ENCODE data around the gene ADAMTSL1. TPM values are rescaled to one million over a fixed set of nuclear protein-coding genes. Genes with fewer than 3 reads are reported as not detected.
A peak's percentile ranks its signal among the peaks of the same experiment; 100 is the strongest.

The ADAMTSL1 gene
- total RNA-seq, 6 experiments from 2014 or later, result 37.3 to 98.1 (median 90.8) TPM

DNA sequence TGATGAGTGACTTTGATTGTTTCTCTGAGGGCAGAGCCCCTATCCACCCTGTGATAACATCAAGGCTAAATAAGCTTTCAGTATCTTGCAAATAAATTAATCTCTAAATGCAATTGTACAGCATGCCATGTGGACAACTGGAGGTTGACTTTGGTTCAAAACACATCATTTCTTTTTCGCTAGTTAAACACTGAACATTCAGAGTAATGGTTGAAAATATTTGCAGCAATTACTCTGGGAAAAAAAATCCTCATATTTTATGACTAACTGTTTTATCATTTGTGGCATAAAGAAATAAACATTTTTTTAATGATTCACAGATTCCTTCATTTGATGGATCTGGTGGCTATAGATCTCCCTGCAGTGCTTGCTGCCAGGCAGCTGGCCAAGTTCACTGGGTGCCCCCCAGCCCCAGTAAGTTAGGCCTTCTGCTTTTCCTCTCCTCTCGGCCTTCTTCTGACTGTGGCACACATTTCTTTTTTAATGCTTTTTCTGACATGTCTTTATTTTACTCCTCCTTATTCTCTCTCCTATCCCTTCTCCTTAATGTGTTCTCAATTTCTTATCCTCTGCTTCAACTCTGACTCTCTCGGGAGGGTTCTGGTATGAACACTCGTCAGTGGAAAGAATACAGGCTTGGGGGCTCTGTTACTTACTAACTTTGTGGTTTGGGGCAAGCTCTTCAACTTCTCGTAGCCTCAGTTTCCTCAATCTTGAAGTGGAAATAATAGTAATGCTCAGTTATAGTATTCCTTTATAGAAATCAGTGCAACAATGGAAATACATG, 69.6 kb downstream of the ADAMTSL1 start:
- Mint-ChIP-seq H3K27me3 (ENCODE audit: insufficient read depth) (no peaks in the 10 kb centered on the region; the same call in none of the 2 replicates), H3K36me3 (ENCODE audit: low read depth) (peaks cover 58% of the 10 kb centered on the region), H3K27ac (peak overlapping the region; percentile 82), H3K4me1 (ENCODE audit: low read depth) (peaks cover 71% of the 10 kb centered on the region), H3K4me3 (peak overlapping the region; percentile 51), H3K9me3 (peaks cover 5% of the 10 kb centered on the region)
- TF ChIP-seq, protein P1, sequence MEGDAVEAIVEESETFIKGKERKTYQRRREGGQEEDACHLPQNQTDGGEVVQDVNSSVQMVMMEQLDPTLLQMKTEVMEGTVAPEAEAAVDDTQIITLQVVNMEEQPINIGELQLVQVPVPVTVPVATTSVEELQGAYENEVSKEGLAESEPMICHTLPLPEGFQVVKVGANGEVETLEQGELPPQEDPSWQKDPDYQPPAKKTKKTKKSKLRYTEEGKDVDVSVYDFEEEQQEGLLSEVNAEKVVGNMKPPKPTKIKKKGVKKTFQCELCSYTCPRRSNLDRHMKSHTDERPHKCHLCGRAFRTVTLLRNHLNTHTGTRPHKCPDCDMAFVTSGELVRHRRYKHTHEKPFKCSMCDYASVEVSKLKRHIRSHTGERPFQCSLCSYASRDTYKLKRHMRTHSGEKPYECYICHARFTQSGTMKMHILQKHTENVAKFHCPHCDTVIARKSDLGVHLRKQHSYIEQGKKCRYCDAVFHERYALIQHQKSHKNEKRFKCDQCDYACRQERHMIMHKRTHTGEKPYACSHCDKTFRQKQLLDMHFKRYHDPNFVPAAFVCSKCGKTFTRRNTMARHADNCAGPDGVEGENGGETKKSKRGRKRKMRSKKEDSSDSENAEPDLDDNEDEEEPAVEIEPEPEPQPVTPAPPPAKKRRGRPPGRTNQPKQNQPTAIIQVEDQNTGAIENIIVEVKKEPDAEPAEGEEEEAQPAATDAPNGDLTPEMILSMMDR (IDR thresholded peaks at IDR 0.05), result no peak
- peak; percentile 71 for DNase-seq

DNA sequence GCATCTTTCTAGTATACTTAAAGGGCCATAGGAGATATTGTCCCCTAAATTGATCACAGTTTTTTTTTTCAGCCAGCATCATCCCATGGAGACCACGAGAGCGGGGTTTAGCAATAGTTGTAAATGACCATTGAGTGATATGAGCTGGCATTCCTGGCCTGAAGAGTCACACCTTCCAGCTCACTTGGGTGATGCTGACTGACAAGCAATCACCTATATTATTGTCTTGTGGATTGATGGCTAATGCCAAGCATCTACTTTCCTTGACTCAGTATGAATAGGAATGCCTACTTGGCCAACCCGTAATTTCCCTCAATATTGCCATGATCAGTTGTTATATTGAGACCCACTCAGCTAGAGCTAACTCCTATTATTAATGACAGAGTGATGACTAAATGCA, 70.5 kb downstream of the ADAMTSL1 start:
- H3K36me3 Mint-ChIP-seq (ENCODE audit: low read depth), result peaks cover 50% of the 10 kb centered on the region
- H3K27ac Mint-ChIP-seq, result peak overlapping the region; percentile 82
- H3K27me3 Mint-ChIP-seq (ENCODE audit: insufficient read depth), result no peaks in the 10 kb centered on the region; the same call in 1 of the 2 replicates
- H3K4me3 Mint-ChIP-seq, result no peak overlapping the region
- TF ChIP-seq, protein P1 (IDR thresholded peaks at IDR 0.05), result no peak
- peaks cover 79% of the 10 kb centered on the region for H3K4me1 Mint-ChIP-seq (ENCODE audit: low read depth)
- H3K9me3 Mint-ChIP-seq, result peaks cover 5% of the 10 kb centered on the region
- DNase-seq, result no peak

DNA sequence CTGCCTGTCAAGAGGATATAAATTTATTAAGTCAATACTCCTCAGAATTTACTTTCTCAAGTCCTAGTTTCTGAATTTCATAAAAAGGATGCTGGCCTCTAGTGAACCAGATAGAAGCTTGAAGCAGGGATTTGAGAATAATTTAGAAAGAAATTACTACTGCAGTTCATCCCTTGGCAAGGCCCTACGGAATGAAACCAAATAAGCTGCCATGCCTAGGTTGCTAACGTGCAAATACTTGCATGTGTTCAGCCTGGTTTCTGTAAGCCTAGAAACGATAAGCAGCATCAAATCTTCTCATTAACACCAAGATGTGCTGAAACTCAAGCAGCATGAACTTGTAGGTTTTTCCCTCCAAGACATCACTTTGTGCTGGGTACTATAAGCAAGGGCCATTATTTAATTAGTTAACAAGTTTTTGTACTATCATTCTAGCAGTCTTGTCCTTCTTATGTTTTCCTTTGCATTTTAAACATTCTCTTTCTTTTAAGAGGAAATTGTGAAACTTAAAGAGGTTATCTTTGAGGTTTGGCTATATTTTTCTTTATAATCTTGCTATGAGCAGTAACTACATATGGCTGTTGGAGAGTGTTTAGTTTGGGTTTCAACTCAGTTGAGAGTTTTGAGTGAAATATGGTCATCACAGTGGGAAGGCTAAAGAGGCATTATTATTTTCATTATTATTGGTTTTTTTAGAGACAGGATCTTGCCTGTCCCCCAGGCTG, 71.8 kb downstream of the ADAMTSL1 start:
- Mint-ChIP-seq H3K36me3 (ENCODE audit: low read depth) (peaks cover 45% of the 10 kb centered on the region), H3K27ac (no peak overlapping the region; the same call in 1 of the 2 replicates), H3K9me3 (no peaks in the 10 kb centered on the region), H3K27me3 (ENCODE audit: insufficient read depth) (no peaks in the 10 kb centered on the region; the same call in 1 of the 2 replicates), H3K4me1 (ENCODE audit: low read depth) (peaks cover 76% of the 10 kb centered on the region), H3K4me3 (no peak overlapping the region)
- no peak for DNase-seq
- TF ChIP-seq, protein P1 (IDR thresholded peaks at IDR 0.05), result no peak

DNA sequence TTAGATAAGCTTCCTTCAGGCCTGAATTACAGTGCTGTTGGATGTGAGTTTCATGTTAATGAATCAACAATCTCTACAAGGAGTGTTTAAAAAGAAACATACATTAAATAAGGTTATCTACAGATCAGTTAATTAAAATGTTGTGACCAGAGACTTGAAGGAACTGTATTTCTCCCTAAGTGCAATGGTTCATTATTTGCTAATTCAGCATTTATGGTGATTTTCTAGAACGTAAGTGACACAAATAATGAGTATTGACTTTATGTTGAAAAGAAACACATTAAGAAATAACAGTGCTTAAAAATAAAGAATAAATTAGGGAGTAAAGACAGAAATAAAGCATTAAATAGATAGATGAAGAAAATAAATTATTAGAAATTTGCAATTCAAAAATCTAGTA, 74.5 kb downstream of the ADAMTSL1 start:
- TF ChIP-seq, protein P1 (IDR thresholded peaks at IDR 0.05), result no peak
- H3K4me3 Mint-ChIP-seq, result no peak overlapping the region
- H3K27ac Mint-ChIP-seq, result no peak overlapping the region
- no peaks in the 10 kb centered on the region; the same call in 1 of the 2 replicates for H3K27me3 Mint-ChIP-seq (ENCODE audit: insufficient read depth)
- H3K4me1 Mint-ChIP-seq (ENCODE audit: low read depth), result peaks cover 53% of the 10 kb centered on the region
- DNase-seq, result no peak
- H3K9me3 Mint-ChIP-seq, result no peaks in the 10 kb centered on the region
- H3K36me3 Mint-ChIP-seq (ENCODE audit: low read depth), result peaks cover 41% of the 10 kb centered on the region; the same call in 1 of the 2 replicates

DNA sequence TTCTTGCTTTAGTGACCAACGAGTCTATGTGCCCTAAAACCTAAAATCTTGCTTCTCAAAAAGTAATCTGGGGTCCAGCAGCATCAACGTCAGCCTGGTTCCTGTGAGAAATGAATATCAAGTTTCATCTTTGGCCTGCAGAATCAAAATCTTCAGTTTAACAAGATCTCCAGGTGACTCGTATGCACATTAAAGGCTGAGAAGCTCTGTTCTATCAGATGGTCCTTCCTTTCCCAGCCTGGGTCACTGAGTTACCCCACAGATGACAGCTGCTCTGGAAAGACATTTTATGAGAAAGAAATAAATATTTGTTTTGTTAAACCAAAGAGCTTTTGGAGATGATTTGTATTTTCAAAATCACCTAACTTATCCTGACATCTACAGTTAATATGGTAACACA, 75.8 kb downstream of the ADAMTSL1 start:
- H3K36me3 Mint-ChIP-seq (ENCODE audit: low read depth), result peaks cover 51% of the 10 kb centered on the region; the same call in 1 of the 2 replicates
- no peak for DNase-seq
- no peaks in the 10 kb centered on the region for H3K27me3 Mint-ChIP-seq (ENCODE audit: insufficient read depth)
- H3K27ac Mint-ChIP-seq, result no peak overlapping the region
- peaks cover 41% of the 10 kb centered on the region for H3K4me1 Mint-ChIP-seq (ENCODE audit: low read depth)
- H3K9me3 Mint-ChIP-seq, result no peaks in the 10 kb centered on the region
- no peak overlapping the region for H3K4me3 Mint-ChIP-seq
- TF ChIP-seq, protein P1 (IDR thresholded peaks at IDR 0.05), result no peak
